WTC11 (cell line): ENCODE measurements around the gene NOS1. TPM values are rescaled to one million over a fixed set of nuclear protein-coding genes. Genes with fewer than 3 reads are reported as not detected.
"Not testable (repeated sequence)": the region's sequence is repeated elsewhere in the genome, so short reads cannot be mapped to it uniquely, and the experiment has no call there.

ENCODE experiments used
- ATAC-seq: fragments of 200-7000 bp; cut with Tn5 transposase; 2 replicates; pipeline ENCODE4 v1.10.0; 2021; ENCODE audit warnings: mild to moderate bottlenecking, moderate library complexity
- CTCF ChIA-PET: fragments of 300-600 bp; sonication (Branson Sonifier 250); formaldehyde crosslinking; loops from one replicate; lab custom pipeline; 2021; ENCODE audit warnings: antibody characterized with exemption; lab: Charles Lee
- POLR2A ChIA-PET: fragments of 350-600 bp; sonication (Branson Sonifier 250); formaldehyde crosslinking; loops from one replicate; lab custom pipeline; 2021; ENCODE audit warnings: antibody characterized with exemption; lab: Charles Lee
- DNase-seq: peaks from one replicate; pipeline ENCODE4 v3.0.0; 2021; ENCODE audit warnings: low spot score
- H3K27ac Mint-ChIP-seq: 2 replicates; pipeline ENCODE4 v1.8.0; 2021; ENCODE audit warnings: mixed read lengths
- H3K27me3 Mint-ChIP-seq: 2 replicates; pipeline ENCODE4 v1.8.0; 2021; ENCODE audit warnings: low read depth, mild to moderate bottlenecking, moderate library complexity, mixed read lengths
- H3K36me3 Mint-ChIP-seq: 2 replicates; pipeline ENCODE4 v1.8.0; 2021; ENCODE audit warnings: mixed read lengths
- H3K4me1 Mint-ChIP-seq: 2 replicates; pipeline ENCODE4 v1.8.0; 2022; ENCODE audit warnings: mixed read lengths
- H3K4me3 Mint-ChIP-seq: 2 replicates; pipeline ENCODE4 v1.8.0; 2021; ENCODE audit warnings: mild to moderate bottlenecking, moderate library complexity, mixed read lengths
- H3K9me3 Mint-ChIP-seq: 2 replicates; pipeline ENCODE4 v1.8.0; 2021; ENCODE audit warnings: mixed read lengths
- CBFB ChIP-seq: sonication (generic); formaldehyde crosslinking; IDR thresholded peaks from 2 replicates; pipeline ENCODE4 v1.8.1; 2022; ENCODE audit warnings: mild to moderate bottlenecking, low read depth, missing genetic modification reagents
- ELF4 ChIP-seq: sonication (generic); formaldehyde crosslinking; IDR thresholded peaks from 2 replicates; pipeline ENCODE4 v1.8.1; 2022; ENCODE audit warnings: low read depth, mild to moderate bottlenecking, moderate library complexity, missing genetic modification reagents
- EMX1 ChIP-seq: fragments of 250-450 bp; sonication (Bioruptor Pico); IDR thresholded peaks from 2 replicates; pipeline ENCODE4 v1.8.0; 2021; ENCODE audit warnings: mild to moderate bottlenecking
- ESRRA ChIP-seq: sonication (generic); formaldehyde crosslinking; IDR thresholded peaks from 2 replicates; pipeline ENCODE4 v1.8.1; 2022; ENCODE audit warnings: mild to moderate bottlenecking, missing genetic modification reagents, borderline replicate concordance
- GABPB1 ChIP-seq: sonication (generic); formaldehyde crosslinking; IDR thresholded peaks from 2 replicates; pipeline ENCODE4 v1.8.1; 2023; ENCODE audit warnings: mild to moderate bottlenecking, missing genetic modification reagents
- GRHL2 ChIP-seq: fragments of 250-450 bp; sonication (Bioruptor Pico); IDR thresholded peaks from 2 replicates; pipeline ENCODE4 v1.8.0; 2022; ENCODE audit warnings: mild to moderate bottlenecking, moderate library complexity; ENCODE audit not compliant: insufficient replicate concordance, severe bottlenecking
- JAZF1 ChIP-seq: fragments of 250-450 bp; sonication (Bioruptor Pico); IDR thresholded peaks from 2 replicates; pipeline ENCODE4 v1.9.0; 2021; ENCODE audit warnings: moderate library complexity, mild to moderate bottlenecking, inconsistent platforms
- MAX ChIP-seq: sonication (generic); formaldehyde crosslinking; IDR thresholded peaks from 2 replicates; pipeline ENCODE4 v1.8.0; 2022; ENCODE audit warnings: mild to moderate bottlenecking, missing genetic modification reagents
- NFATC4 ChIP-seq: fragments of 250-450 bp; sonication (Bioruptor Pico); IDR thresholded peaks from 2 replicates; pipeline ENCODE4 v1.9.0; 2021; ENCODE audit warnings: mild to moderate bottlenecking
- NFYB ChIP-seq: sonication (generic); formaldehyde crosslinking; conservative IDR thresholded peaks from 2 replicates; pipeline ENCODE4 v1.8.0; 2022; ENCODE audit warnings: low read depth, missing genetic modification reagents
- NR3C1 ChIP-seq: sonication (generic); formaldehyde crosslinking; conservative IDR thresholded peaks from 2 replicates; pipeline ENCODE4 v1.8.1; 2023; ENCODE audit warnings: low read depth, mild to moderate bottlenecking, missing genetic modification reagents
- RORB ChIP-seq: fragments of 250-450 bp; sonication (Bioruptor Pico); IDR thresholded peaks from 2 replicates; pipeline ENCODE4 v1.9.0; 2021; ENCODE audit warnings: mild to moderate bottlenecking
- SMAD4 ChIP-seq: sonication (generic); formaldehyde crosslinking; IDR thresholded peaks from 2 replicates; pipeline ENCODE4 v1.8.0; 2022; ENCODE audit warnings: mild to moderate bottlenecking, missing genetic modification reagents
- SOX15 ChIP-seq: fragments of 250-450 bp; sonication (Bioruptor Pico); IDR thresholded peaks from 2 replicates; pipeline ENCODE4 v1.9.0; 2021; ENCODE audit warnings: mild to moderate bottlenecking
- STAT6 ChIP-seq: sonication (generic); formaldehyde crosslinking; conservative IDR thresholded peaks from 2 replicates; pipeline ENCODE4 v1.8.1; 2023; ENCODE audit warnings: mild to moderate bottlenecking, low read depth, missing genetic modification reagents, moderate library complexity
- TEAD1 ChIP-seq: sonication (generic); formaldehyde crosslinking; IDR thresholded peaks from 2 replicates; pipeline ENCODE4 v1.8.0; 2022; ENCODE audit warnings: mild to moderate bottlenecking, missing genetic modification reagents
- TP53 ChIP-seq: sonication (generic); formaldehyde crosslinking; IDR thresholded peaks from 2 replicates; pipeline ENCODE4 v1.8.1; 2023; ENCODE audit warnings: mild to moderate bottlenecking, missing genetic modification reagents
- ZNF281 ChIP-seq: sonication (generic); formaldehyde crosslinking; IDR thresholded peaks from 2 replicates; pipeline ENCODE4 v1.8.0; 2023; ENCODE audit warnings: mild to moderate bottlenecking, missing genetic modification reagents
- ZNF396 ChIP-seq: fragments of 250-450 bp; sonication (Bioruptor Pico); IDR thresholded peaks from 2 replicates; pipeline ENCODE4 v1.8.0; 2021; ENCODE audit warnings: mild to moderate bottlenecking, moderate library complexity, borderline replicate concordance
- total RNA-seq: library from RNA; stranded (reverse); gene quantifications from 3 replicates; pipeline ENCODE4 v1.2.3, GENCODE V29; 2021
- TF ChIP-seq, protein P1 (sequence below): sonication (generic); formaldehyde crosslinking; IDR thresholded peaks from 2 replicates; pipeline ENCODE4 v1.8.1; 2022; ENCODE audit warnings: low read depth, missing genetic modification reagents, borderline replicate concordance
- TF ChIP-seq, protein P2 (sequence below): sonication (generic); formaldehyde crosslinking; IDR thresholded peaks from 2 replicates; pipeline ENCODE4 v1.8.1; 2022; ENCODE audit warnings: missing genetic modification reagents, borderline replicate concordance

Gene NOS1
- total RNA-seq, 1 experiment from 2014 or later = 4.5 TPM

DNA sequence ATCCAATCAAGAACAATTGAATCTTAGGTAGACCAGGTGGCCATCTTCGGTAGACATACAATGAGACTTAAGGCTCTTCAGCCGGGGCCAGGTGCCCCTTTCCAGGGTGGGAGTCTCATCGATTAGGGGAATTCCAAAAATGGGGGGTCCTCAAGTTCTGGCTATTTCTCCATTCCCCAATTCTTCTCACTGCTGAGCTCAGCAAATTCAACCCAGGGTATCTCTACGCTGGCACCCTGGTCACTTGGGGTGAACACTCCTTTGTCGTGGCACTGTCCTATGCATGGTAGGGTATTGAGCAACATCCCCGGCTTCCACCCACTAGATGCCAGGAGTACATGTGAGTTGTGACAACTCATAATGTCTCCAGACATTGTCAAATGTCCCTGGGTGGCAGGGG is 136.2 kb downstream of the NOS1 start:
- CTCF ChIA-PET = interaction anchor here (0.6 to 1.3 kb wide), 2 partner anchors 11 to 16 kb away, joined by 3 to 4 read pairs; no protein-coding TSS in a partner anchor

DNA sequence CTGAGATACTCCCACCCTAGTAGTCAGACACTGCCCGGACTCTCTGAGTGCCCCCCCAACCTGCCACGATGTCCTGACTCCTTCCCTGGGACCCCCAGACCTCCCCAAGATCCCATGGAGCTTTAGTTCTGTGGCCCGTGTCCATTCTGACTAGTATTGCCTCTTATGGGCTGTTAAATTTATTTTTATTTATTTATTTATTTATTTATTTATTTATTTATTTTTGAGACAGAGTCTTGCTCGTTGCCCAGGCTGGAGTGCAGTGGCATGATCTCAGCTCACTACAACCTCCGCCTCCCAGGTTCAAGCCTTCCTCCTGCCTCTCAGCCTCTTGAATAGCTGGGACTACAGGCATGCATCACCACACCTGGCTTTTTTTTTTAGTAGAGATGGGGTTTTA is 140.5 kb downstream of the NOS1 start:
- CTCF ChIA-PET = interaction anchor here (1.0 to 2.0 kb wide), 5 partner anchors 11 to 636 kb away, joined by 3 to 7 read pairs (median 3); no protein-coding TSS in a partner anchor
- H3K4me1 Mint-ChIP-seq, H3K27ac Mint-ChIP-seq, H3K36me3 Mint-ChIP-seq, DNase-seq, H3K9me3 Mint-ChIP-seq, ATAC-seq, POLR2A ChIA-PET, H3K27me3 Mint-ChIP-seq, H3K4me3 Mint-ChIP-seq: not testable (repeated sequence)

More for the DNA sequence above, 136.2 kb downstream of the NOS1 start:
- Mint-ChIP-seq H3K36me3 (no peaks in the 10 kb centered on the region), H3K9me3 (peaks cover 3% of the 10 kb centered on the region; the same call in 1 of the 2 replicates), H3K27me3 (no peaks in the 10 kb centered on the region; the same call in 1 of the 2 replicates), H3K27ac (no peak overlapping the region), H3K4me1 (0 out of 2 replicates have a peak, but pooled peaks cover 3% of the 10 kb centered on the region), H3K4me3 (no peak overlapping the region)
- TF ChIP-seq, protein P1, sequence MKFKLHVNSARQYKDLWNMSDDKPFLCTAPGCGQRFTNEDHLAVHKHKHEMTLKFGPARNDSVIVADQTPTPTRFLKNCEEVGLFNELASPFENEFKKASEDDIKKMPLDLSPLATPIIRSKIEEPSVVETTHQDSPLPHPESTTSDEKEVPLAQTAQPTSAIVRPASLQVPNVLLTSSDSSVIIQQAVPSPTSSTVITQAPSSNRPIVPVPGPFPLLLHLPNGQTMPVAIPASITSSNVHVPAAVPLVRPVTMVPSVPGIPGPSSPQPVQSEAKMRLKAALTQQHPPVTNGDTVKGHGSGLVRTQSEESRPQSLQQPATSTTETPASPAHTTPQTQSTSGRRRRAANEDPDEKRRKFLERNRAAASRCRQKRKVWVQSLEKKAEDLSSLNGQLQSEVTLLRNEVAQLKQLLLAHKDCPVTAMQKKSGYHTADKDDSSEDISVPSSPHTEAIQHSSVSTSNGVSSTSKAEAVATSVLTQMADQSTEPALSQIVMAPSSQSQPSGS (CRISPR knock-in tag) = no peak
- TF ChIP-seq JAZF1 (CRISPR knock-in tag) (no peak), STAT6 (CRISPR knock-in tag) (no peak), NFATC4 (CRISPR knock-in tag) (no peak)
- POLR2A ChIA-PET = no interaction called here
- no peak for ATAC-seq
- no peak for DNase-seq

DNA sequence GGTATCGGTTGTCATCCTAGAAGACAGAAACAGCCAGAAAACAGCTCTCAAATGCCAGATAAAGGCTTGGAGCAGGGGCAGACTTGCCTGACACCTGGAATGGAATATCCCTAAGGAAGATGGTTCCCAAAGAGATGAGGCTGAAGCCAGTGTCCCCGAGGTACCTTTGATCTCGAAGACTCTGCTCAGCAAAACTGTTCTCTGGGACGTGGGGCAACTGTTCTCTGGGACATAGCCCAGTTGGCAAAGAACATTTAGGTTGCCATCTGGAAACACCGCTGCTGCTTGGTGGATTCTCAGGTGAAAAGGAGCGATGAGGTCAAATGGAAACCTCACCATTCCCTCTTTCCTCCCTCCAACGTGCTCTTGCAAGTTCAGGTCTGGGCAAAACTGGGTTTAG is 143.3 kb downstream of the NOS1 start:
- Mint-ChIP-seq H3K27ac (no peak overlapping the region), H3K4me3 (no peak overlapping the region), H3K36me3 (no peaks in the 10 kb centered on the region), H3K9me3 (no peaks in the 10 kb centered on the region), H3K4me1 (peaks cover under 1% of the 10 kb centered on the region), H3K27me3 (no peaks in the 10 kb centered on the region)
- DNase-seq (no peak), ATAC-seq (no peak)
- POLR2A ChIA-PET = no interaction called here
- TF ChIP-seq GRHL2 (CRISPR knock-in tag) (no peak), TP53 (CRISPR knock-in tag) (no peak), SOX15 (CRISPR knock-in tag) (no peak), MAX (CRISPR knock-in tag) (no peak), GABPB1 (CRISPR knock-in tag) (no peak), NFYB (CRISPR knock-in tag) (no peak), ESRRA (CRISPR knock-in tag) (no peak), RORB (CRISPR knock-in tag) (no peak), ZNF396 (CRISPR knock-in tag) (no peak)
- CTCF ChIA-PET = interaction anchor here (1.0 kb wide), 1 partner anchor 12 kb away, joined by 3 read pairs; no protein-coding TSS in a partner anchor

- POLR2A ChIA-PET = no interaction called here
- Mint-ChIP-seq H3K27ac (no peak overlapping the region), H3K27me3 (no peaks in the 10 kb centered on the region), H3K4me3 (no peak overlapping the region), H3K9me3 (no peaks in the 10 kb centered on the region), H3K36me3 (no peaks in the 10 kb centered on the region), H3K4me1 (peaks cover 6% of the 10 kb centered on the region)
- CTCF ChIA-PET = interaction anchor here (0.7 kb wide), 1 partner anchor 455 kb away, joined by 4 read pairs; no protein-coding TSS in a partner anchor
- DNase-seq (no peak), ATAC-seq (no peak)
- TF ChIP-seq NR3C1 (CRISPR knock-in tag) = no peak
- TF ChIP-seq, protein P2, sequence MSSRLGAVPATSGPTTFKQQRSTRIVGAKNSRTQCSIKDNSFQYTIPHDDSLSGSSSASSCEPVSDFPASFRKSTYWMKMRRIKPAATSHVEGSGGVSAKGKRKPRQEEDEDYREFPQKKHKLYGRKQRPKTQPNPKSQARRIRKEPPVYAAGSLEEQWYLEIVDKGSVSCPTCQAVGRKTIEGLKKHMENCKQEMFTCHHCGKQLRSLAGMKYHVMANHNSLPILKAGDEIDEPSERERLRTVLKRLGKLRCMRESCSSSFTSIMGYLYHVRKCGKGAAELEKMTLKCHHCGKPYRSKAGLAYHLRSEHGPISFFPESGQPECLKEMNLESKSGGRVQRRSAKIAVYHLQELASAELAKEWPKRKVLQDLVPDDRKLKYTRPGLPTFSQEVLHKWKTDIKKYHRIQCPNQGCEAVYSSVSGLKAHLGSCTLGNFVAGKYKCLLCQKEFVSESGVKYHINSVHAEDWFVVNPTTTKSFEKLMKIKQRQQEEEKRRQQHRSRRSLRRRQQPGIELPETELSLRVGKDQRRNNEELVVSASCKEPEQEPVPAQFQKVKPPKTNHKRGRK (CRISPR knock-in tag) = no peak
- no peak for TF ChIP-seq SMAD4 (CRISPR knock-in tag)
- no peak for TF ChIP-seq ELF4 (CRISPR knock-in tag)
- TF ChIP-seq CBFB = no peak
- no peak for TF ChIP-seq GRHL2 (CRISPR knock-in tag)
- TF ChIP-seq TEAD1 (CRISPR knock-in tag) = no peak
- no peak for TF ChIP-seq EMX1 (CRISPR knock-in tag)
- no peak for TF ChIP-seq ZNF281 (CRISPR knock-in tag)
Observed at GRCh38 chr12:117216686-117217085, 144.7 kb downstream of the NOS1 start.
